Smooth muscle cell (in vitro differentiated cells): ENCODE measurements around the gene FAM98B. TPM values are rescaled to one million over a fixed set of nuclear protein-coding genes. Genes with fewer than 3 reads are reported as not detected.

Experiments
- DNase-seq: peaks from one replicate; lab custom pipeline; 2025; ENCODE audit not compliant: unreplicated experiment; lab: John Stamatoyannopoulos, UW
- H2AFZ ChIP-seq: fragments of 200-600 bp; sonication (generic); 2 replicates; pipeline ENCODE4 v1.6.0; 2016; ENCODE audit warnings: antibody characterized with exemption, low read depth, mild to moderate bottlenecking
- H3F3A ChIP-seq: fragments of 200-600 bp; sonication (generic); 2 replicates; pipeline ENCODE4 v1.6.0; 2017; ENCODE audit warnings: antibody characterized with exemption, low read depth
- H3K27ac ChIP-seq: fragments of 200-600 bp; sonication (generic); 2 replicates; pipeline ENCODE4 v1.5.1; 2016; ENCODE audit warnings: low read depth, mild to moderate bottlenecking
- H3K27me3 ChIP-seq: fragments of 200-600 bp; sonication (generic); 2 replicates; pipeline ENCODE4 v1.6.1; 2016; ENCODE audit warnings: low read depth, mild to moderate bottlenecking
- H3K36me3 ChIP-seq: fragments of 200-600 bp; sonication (generic); 2 replicates; pipeline ENCODE4 v1.5.1; 2016; ENCODE audit warnings: low read depth
- H3K4me1 ChIP-seq: fragments of 200-600 bp; sonication (generic); 2 replicates; pipeline ENCODE4 v1.5.1; 2016; ENCODE audit warnings: low read depth
- H3K4me2 ChIP-seq: fragments of 200-600 bp; sonication (generic); 2 replicates; pipeline ENCODE4 v1.6.0; 2016; ENCODE audit warnings: mild to moderate bottlenecking
- H3K4me3 ChIP-seq: fragments of 200-600 bp; sonication (generic); 2 replicates; pipeline ENCODE4 v1.5.1; 2016; ENCODE audit warnings: mild to moderate bottlenecking
- H3K79me2 ChIP-seq: fragments of 200-600 bp; sonication (generic); 2 replicates; pipeline ENCODE4 v1.6.0; 2016; ENCODE audit warnings: low read depth, mild to moderate bottlenecking
- H3K9ac ChIP-seq: fragments of 200-600 bp; sonication (generic); 2 replicates; pipeline ENCODE4 v1.6.0; 2016; ENCODE audit warnings: low read depth
- H3K9me3 ChIP-seq: fragments of 200-600 bp; sonication (generic); replicated peaks from 2 replicates; pipeline ENCODE4 v1.5.1; 2016; ENCODE audit warnings: low read depth
- H4K20me1 ChIP-seq: fragments of 200-600 bp; sonication (generic); 2 replicates; pipeline ENCODE4 v1.6.0; 2016; ENCODE audit warnings: low read depth
- CTCF ChIP-seq: fragments of 200-600 bp; sonication (generic); IDR thresholded peaks from 2 replicates; pipeline ENCODE4 v1.5.1; 2017; ENCODE audit warnings: borderline replicate concordance, mild to moderate bottlenecking, antibody characterized with exemption; ENCODE audit not compliant: insufficient read depth, poor library complexity, severe bottlenecking
- WGBS: methylation state at CpG from one replicate; pipeline ENCODE4 v1.1.7; 2016; ENCODE audit warnings: low lambda C conversion rate; 5-methylcytosine and 5-hydroxymethylcytosine counted together
- polyA plus RNA-seq: library from polyadenylated mRNA; unstranded; fragments of >200 nt; fragmentation: Nextera tagmentation; extraction: Ambion mirVana; gene quantifications from 2 replicates; pipeline ENCODE4 v1.2.1, GENCODE V29; 2016
- total RNA-seq: library from RNA; depleted of rRNA; stranded (reverse); fragments of >200 nt; gene quantifications from 2 replicates; pipeline ENCODE4 v1.2.3, GENCODE V29; 2014

The FAM98B gene
- total and polyA plus RNA-seq, 2 experiments from 2014 or later: 1.4 to 5.1 TPM

DNA sequence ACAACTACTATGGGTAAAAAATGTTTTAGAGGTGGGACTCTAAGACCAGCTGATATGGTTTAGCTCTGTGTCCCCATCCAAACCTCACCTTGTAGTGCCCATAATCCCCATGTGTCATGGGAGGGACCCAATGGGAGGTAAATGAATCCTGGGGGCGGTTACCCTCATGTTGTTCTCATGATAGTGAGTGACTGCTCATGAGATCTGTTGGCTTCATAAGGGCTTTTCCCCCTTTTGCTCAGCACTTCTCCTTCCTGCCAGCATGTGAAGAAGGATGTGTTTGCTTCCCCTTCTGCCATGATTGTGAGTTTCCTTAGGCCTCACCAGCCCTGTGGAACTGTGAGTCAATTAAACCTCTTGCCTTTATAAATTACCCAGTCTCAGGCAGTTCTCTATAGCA is 45.7 kb downstream of the FAM98B start:
- H3K9ac ChIP-seq: no peak overlapping the region
- H4K20me1 ChIP-seq: no peaks in the 10 kb centered on the region
- 100% methylated on average over 1 of the region's 1 CpG for WGBS
- H2AFZ ChIP-seq: no peak overlapping the region
- no peaks in the 10 kb centered on the region for H3K9me3 ChIP-seq
- H3K36me3 ChIP-seq: no peaks in the 10 kb centered on the region
- no peak for TF ChIP-seq CTCF
- H3K4me3 ChIP-seq: no peak overlapping the region
- no peaks in the 10 kb centered on the region for H3F3A ChIP-seq
- H3K79me2 ChIP-seq: no peaks in the 10 kb centered on the region
- H3K4me2 ChIP-seq: no peak overlapping the region
- no peak for DNase-seq
- H3K27me3 ChIP-seq: no peaks in the 10 kb centered on the region
- no peaks in the 10 kb centered on the region for H3K4me1 ChIP-seq
- no peak overlapping the region for H3K27ac ChIP-seq

DNA sequence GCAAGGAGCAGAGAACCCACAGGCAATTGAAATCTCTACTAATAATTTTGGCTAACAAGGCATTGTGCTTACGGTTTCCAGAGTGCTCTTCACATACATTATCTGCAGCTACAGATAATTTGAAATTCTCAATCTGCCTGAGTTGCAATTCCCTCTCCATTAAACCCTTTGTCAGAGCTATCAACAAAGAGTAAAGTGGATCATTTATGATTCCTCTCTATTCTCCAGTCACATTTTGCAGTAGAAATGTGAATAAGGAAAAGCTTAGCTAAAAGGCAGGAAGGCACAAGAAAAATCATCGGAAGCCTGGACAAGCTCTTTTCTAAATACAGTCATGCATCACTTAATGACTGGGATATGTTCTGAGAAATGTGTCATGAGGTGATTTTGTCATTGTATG is 49.6 kb downstream of the FAM98B start:
- Histone ChIP-seq H3F3A (no peaks in the 10 kb centered on the region), H3K79me2 (no peaks in the 10 kb centered on the region), H3K9ac (no peak overlapping the region), H3K9me3 (no peaks in the 10 kb centered on the region), H3K4me2 (no peak overlapping the region), H3K4me3 (no peak overlapping the region), H3K27ac (no peak overlapping the region), H4K20me1 (no peaks in the 10 kb centered on the region), H3K36me3 (no peaks in the 10 kb centered on the region), H3K27me3 (no peaks in the 10 kb centered on the region), H2AFZ (no peak overlapping the region), H3K4me1 (no peaks in the 10 kb centered on the region)
- TF ChIP-seq CTCF: no peak
- WGBS: 100% methylated on average over 2 of the region's 2 CpGs
- DNase-seq: no peak

- 86% methylated on average over 4 of the region's 4 CpGs for WGBS
- H3K4me2 ChIP-seq: no peak overlapping the region
- no peaks in the 10 kb centered on the region for H3F3A ChIP-seq
- H4K20me1 ChIP-seq: no peaks in the 10 kb centered on the region
- no peaks in the 10 kb centered on the region for H3K27me3 ChIP-seq
- no peak overlapping the region for H3K4me3 ChIP-seq
- H3K36me3 ChIP-seq: no peaks in the 10 kb centered on the region
- no peak for TF ChIP-seq CTCF
- H3K27ac ChIP-seq: no peak overlapping the region
- H3K9ac ChIP-seq: no peak overlapping the region
- H3K4me1 ChIP-seq: no peaks in the 10 kb centered on the region
- H3K79me2 ChIP-seq: no peaks in the 10 kb centered on the region
- H3K9me3 ChIP-seq: no peaks in the 10 kb centered on the region
- DNase-seq: no peak
- no peak overlapping the region for H2AFZ ChIP-seq
Measured at GRCh38 chr15:38504680-38505467, 50.9 kb downstream of the FAM98B start.

DNA sequence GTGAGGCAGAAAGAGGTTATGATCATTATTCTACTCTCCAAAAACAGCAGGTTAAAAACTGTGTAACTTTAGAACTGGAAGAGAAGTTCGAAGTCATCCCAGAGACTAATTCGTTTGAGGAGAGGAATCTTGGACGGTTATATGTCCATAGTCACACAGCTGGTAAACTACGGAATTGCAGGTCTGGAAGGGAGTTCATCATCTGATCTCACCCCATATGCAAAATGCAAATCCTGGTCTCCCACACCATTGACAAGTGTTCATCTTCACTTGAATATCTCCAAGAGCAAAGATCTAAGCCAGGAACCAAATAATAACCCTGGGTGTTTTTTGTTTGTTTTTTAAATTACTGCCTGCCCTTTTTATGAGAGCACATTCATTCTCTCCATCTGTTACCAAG is 53.1 kb downstream of the FAM98B start:
- H2AFZ ChIP-seq: no peak overlapping the region
- no peak overlapping the region for H3K9ac ChIP-seq
- no peaks in the 10 kb centered on the region for H3K79me2 ChIP-seq
- WGBS: 94% methylated on average over 4 of the region's 4 CpGs
- no peaks in the 10 kb centered on the region for H3K4me1 ChIP-seq
- DNase-seq: no peak
- no peaks in the 10 kb centered on the region for H3K36me3 ChIP-seq
- no peaks in the 10 kb centered on the region for H3F3A ChIP-seq
- no peaks in the 10 kb centered on the region for H3K27me3 ChIP-seq
- H3K9me3 ChIP-seq: no peaks in the 10 kb centered on the region
- TF ChIP-seq CTCF: no peak
- no peak overlapping the region for H3K4me3 ChIP-seq
- H4K20me1 ChIP-seq: no peaks in the 10 kb centered on the region
- H3K4me2 ChIP-seq: no peak overlapping the region
- no peak overlapping the region for H3K27ac ChIP-seq
